Measurements from ENCODE around the gene TRNAU1AP.
A peak's percentile ranks its signal among the peaks of the same experiment; 100 is the strongest.

Gene TRNAU1AP

GRCh38 chr1:28507646-28508434 lies 45.0 kb upstream of the TRNAU1AP start:
- Mint-ChIP-seq H3K27me3 (ENCODE audit: low read depth, poor library complexity) (no peaks in the 10 kb centered on the region), H3K36me3 (ENCODE audit: low read depth) (peaks cover 51% of the 10 kb centered on the region), H3K9me3 (peaks cover 6% of the 10 kb centered on the region), H3K4me3 (peak overlapping the region; percentile 98), H3K27ac (peak overlapping the region; percentile 97), H3K4me1 (peaks cover 44% of the 10 kb centered on the region)
- DNase-seq, result no peak
- no peak for TF ChIP-seq CTCF (IDR thresholded peaks at IDR 0.05)

DNA sequence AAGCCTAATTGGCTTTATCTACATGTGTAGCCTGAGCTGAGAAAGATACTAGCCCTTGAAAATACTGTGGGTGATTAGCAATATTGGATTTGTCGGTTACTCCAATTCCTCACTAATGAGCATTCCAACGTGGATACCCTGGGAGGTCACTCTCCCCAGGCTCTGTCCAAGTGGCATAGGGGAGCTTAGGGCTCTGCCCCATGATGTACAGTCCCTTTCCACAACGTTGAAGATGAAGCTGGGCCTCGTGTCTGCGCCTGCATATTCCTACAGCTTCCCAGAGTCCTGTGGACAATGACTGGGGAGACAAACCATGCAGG lies 44.5 kb upstream of the TRNAU1AP start:
- H3K27me3 Mint-ChIP-seq (ENCODE audit: low read depth, poor library complexity), result no peaks in the 10 kb centered on the region
- H3K36me3 Mint-ChIP-seq (ENCODE audit: low read depth), result peaks cover 56% of the 10 kb centered on the region

DNA sequence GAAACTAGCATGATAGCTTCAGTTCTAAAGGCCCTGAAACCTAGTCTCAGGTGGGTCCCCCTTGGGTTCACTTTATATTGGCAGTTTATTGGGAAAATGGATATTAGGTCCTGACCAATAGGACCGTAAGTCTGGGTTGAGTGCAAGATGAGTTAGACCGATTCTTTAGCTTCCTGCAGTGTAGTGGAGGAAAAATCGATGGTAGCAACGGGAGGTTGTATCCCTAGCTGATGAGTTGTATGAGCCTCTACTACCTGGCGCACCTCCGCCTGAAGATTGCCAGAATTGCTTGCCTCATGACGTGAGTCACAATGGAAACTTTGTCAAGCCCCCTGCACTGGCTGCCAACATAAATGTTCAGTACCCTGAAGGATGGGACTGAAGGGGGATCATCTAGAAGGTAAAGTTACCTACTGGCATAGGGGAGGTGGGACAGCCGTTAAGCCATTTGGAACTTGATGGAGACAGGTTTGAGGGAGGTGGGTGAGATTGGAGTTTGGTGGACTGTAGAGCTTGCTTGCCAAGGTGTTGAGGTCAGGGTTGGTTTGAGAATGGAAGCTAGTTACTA lies 43.1 kb upstream of the TRNAU1AP start:
- no peak for DNase-seq
- Mint-ChIP-seq H3K4me1 (peaks cover 44% of the 10 kb centered on the region), H3K9me3 (peaks cover 6% of the 10 kb centered on the region), H3K4me3 (peak overlapping the region; percentile 98), H3K36me3 (ENCODE audit: low read depth) (peaks cover 67% of the 10 kb centered on the region), H3K27me3 (ENCODE audit: low read depth, poor library complexity) (peaks cover under 1% of the 10 kb centered on the region), H3K27ac (peak overlapping the region; percentile 97)
- TF ChIP-seq CTCF (IDR thresholded peaks at IDR 0.05), result no peak

More for the DNA sequence above, 44.5 kb upstream of the TRNAU1AP start:
- no peak for DNase-seq
- peaks cover 6% of the 10 kb centered on the region for H3K9me3 Mint-ChIP-seq
- H3K4me3 Mint-ChIP-seq, result peak overlapping the region; percentile 98
- H3K4me1 Mint-ChIP-seq, result peaks cover 44% of the 10 kb centered on the region
- H3K27ac Mint-ChIP-seq, result peak overlapping the region; percentile 97
- TF ChIP-seq CTCF (IDR thresholded peaks at IDR 0.05), result no peak

DNA sequence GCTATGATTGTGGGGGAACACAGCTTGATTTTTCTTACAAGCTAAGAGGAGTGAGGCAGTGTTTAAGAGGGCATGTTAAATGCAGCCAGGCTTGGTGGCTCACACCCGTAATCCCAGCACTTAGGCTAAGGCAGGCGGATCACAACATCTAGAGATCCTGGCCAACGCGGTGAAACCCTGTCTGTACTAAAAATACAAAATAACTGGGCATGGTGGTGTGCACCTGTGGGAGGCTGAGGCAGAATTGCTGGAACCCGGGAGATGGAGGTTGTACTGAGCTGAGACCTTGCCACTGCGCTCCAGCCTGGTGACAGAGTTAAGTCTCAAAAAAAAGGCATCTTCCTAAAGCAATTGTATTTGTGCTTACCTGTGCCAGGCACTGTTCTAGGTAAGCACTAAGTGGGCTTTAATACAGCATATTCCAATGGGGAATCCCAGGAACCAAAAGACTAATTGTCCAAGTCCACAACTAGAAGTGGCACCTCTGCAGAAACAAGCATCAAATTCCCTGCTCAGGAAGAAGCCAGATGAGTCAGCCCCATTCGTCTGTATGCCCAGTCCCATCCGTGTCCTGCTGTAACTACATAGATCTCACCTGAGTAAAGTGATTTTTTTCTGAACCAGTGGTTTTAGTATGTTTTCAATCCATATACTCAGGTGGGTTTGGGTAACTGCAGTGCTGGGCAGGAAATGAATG lies 42.5 kb upstream of the TRNAU1AP start:
- Mint-ChIP-seq H3K9me3 (peaks cover 6% of the 10 kb centered on the region), H3K4me1 (peaks cover 41% of the 10 kb centered on the region), H3K27ac (peak overlapping the region; percentile 97), H3K27me3 (ENCODE audit: low read depth, poor library complexity) (peaks cover 3% of the 10 kb centered on the region), H3K36me3 (ENCODE audit: low read depth) (peaks cover 69% of the 10 kb centered on the region), H3K4me3 (peak overlapping the region; percentile 98)
- no peak for DNase-seq
- no peak for TF ChIP-seq CTCF (IDR thresholded peaks at IDR 0.05)

DNA sequence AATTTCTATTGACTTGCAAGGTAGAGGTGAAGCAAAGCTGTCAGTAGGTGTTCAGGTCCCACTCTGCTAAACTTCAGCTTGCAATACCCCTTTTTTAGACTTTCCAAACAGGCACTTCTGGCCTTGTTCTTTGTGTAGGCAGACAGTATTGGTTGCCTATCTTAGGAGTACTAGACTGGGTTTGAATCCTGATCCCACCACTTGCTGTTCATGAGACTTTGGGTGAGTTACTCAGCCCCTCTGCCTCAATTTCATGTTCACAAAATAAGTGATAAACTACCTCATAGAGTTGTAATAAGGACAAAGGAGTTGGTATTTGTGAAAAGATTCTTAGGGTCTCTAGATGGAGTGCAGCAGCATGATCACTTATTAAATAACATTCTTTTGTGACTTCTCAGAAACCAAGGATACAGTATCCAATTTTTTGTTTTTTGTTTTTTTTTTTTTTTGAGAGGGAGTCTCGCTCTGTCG lies 41.9 kb upstream of the TRNAU1AP start:
- peak overlapping the region; percentile 97 for H3K27ac Mint-ChIP-seq
- peaks cover 69% of the 10 kb centered on the region for H3K36me3 Mint-ChIP-seq (ENCODE audit: low read depth)
- peaks cover 3% of the 10 kb centered on the region for H3K27me3 Mint-ChIP-seq (ENCODE audit: low read depth, poor library complexity)
- peaks cover 6% of the 10 kb centered on the region for H3K9me3 Mint-ChIP-seq
- DNase-seq, result no peak
- peaks cover 35% of the 10 kb centered on the region for H3K4me1 Mint-ChIP-seq
- peak overlapping the region; percentile 15 for H3K4me3 Mint-ChIP-seq
- no peak for TF ChIP-seq CTCF (IDR thresholded peaks at IDR 0.05)

Data from nephron progenitor cell (in vitro differentiated cells).